A549 (cell line): Measurements from ENCODE around the gene CACNA2D4. TPM values are rescaled to one million over a fixed set of nuclear protein-coding genes. Genes with fewer than 3 reads are reported as not detected.

Source experiments
- ATAC-seq, 2 experiments: fragments of 200-7000 bp in 1 of 2; fragments of >200 bp in 1 of 2; cut with Nextera tagmentation in 1 of 2; cut with Tn5 transposase in 1 of 2; 3 replicates each; pipeline versions ENCODE4 v1.8.0 to v1.9.1; 2018 to 2020; ENCODE audit warnings: mild to moderate bottlenecking in 1 of 2, moderate library complexity in 1 of 2
- CTCF ChIA-PET: fragments of 300-600 bp; sonication (Branson Sonifier 250); formaldehyde crosslinking; extraction: SDS; loops from one replicate; lab custom pipeline; 2021; ENCODE audit warnings: antibody characterized with exemption, inconsistent platforms; lab: Yijun Ruan, JAX
- POLR2A ChIA-PET: fragments of 350-600 bp; formaldehyde crosslinking; extraction: SDS; loops from one replicate; lab custom pipeline; 2021; ENCODE audit warnings: antibody characterized with exemption, inconsistent platforms; lab: Yijun Ruan, JAX
- DNase-seq, 2 experiments: peaks; one replicate each; pipeline versions ENCODE4 v3.0.0 to v3.0.0-alpha.2; 2011 to 2016; ENCODE audit warnings: low read depth in 1 of 2, low spot score in 1 of 2
- FAIRE-seq: peaks from 2 replicates; lab custom pipeline; 2011; peaks lifted over from hg19 to GRCh38; lab: Jason Lieb, UNC
- H3K27ac ChIP-seq, 2 experiments: fragments of >200 bp; sonication (Bioruptor Twin); formaldehyde crosslinking; 3 replicates each; pipeline ENCODE4 v1.5.1; 2016 to 2017
- H3K4me1 ChIP-seq: fragments of >200 bp; sonication (Bioruptor Twin); formaldehyde crosslinking; 3 replicates; pipeline ENCODE4 v1.6.1; 2016
- H3K4me2 ChIP-seq: fragments of >200 bp; sonication (Bioruptor Twin); formaldehyde crosslinking; 3 replicates; pipeline ENCODE4 v1.6.1; 2016
- H3K4me3 ChIP-seq: fragments of >200 bp; sonication (Bioruptor Twin); formaldehyde crosslinking; 3 replicates; pipeline ENCODE4 v1.5.1; 2016
- H3K9me3 ChIP-seq: fragments of >200 bp; sonication (Bioruptor Twin); formaldehyde crosslinking; 3 replicates; pipeline ENCODE4 v1.6.1; 2016
- BHLHE40 ChIP-seq: IDR thresholded peaks from 2 replicates; pipeline ENCODE4 v1.6.1; 2012; ENCODE audit warnings: low read depth, low read length, inconsistent platforms
- CBX2 ChIP-seq: fragments of 200-600 bp; sonication (generic); IDR thresholded peaks from 2 replicates; pipeline ENCODE4 v1.6.1; 2016; ENCODE audit warnings: low read depth, mild to moderate bottlenecking, borderline replicate concordance
- CBX8 ChIP-seq: fragments of 200-600 bp; sonication (generic); IDR thresholded peaks from 2 replicates; pipeline ENCODE4 v1.6.1; 2016
- CHD4 ChIP-seq: fragments of 200-600 bp; sonication (generic); IDR thresholded peaks from 2 replicates; pipeline ENCODE4 v1.6.1; 2016; ENCODE audit warnings: antibody characterized with exemption, mild to moderate bottlenecking, borderline replicate concordance
- EHF ChIP-seq: fragments of 250-450 bp; sonication (Bioruptor Pico); IDR thresholded peaks from 2 replicates; pipeline ENCODE4 v1.5.0; 2020; ENCODE audit warnings: mild to moderate bottlenecking
- ESRRA ChIP-seq: fragments of 150-350 bp; IDR thresholded peaks from 2 replicates; pipeline ENCODE4 v1.6.1; 2014; ENCODE audit warnings: mild to moderate bottlenecking, low read length, borderline replicate concordance
- GATA3 ChIP-seq: IDR thresholded peaks from 2 replicates; pipeline ENCODE4 v1.6.1; 2012; ENCODE audit warnings: borderline replicate concordance
- HOXA7 ChIP-seq: fragments of 250-450 bp; sonication (Bioruptor Pico); IDR thresholded peaks from 2 replicates; pipeline ENCODE4 v1.5.0; 2020; ENCODE audit warnings: mild to moderate bottlenecking, moderate library complexity
- HOXB5 ChIP-seq: fragments of 250-450 bp; sonication (Bioruptor Pico); IDR thresholded peaks from 2 replicates; pipeline ENCODE4 v1.5.0; 2020; ENCODE audit warnings: mild to moderate bottlenecking, moderate library complexity
- JUNB ChIP-seq: fragments of >200 bp; sonication (Bioruptor Twin); formaldehyde crosslinking; IDR thresholded peaks from 2 replicates; pipeline ENCODE4 v1.6.1; 2016
- MAFK ChIP-seq: fragments of 450-650 bp; IDR thresholded peaks from 2 replicates; pipeline ENCODE4 v1.6.1; 2014; ENCODE audit not compliant: partially characterized antibody
- NFE2L2 ChIP-seq: fragments of 150-350 bp; conservative IDR thresholded peaks from 2 replicates; pipeline ENCODE4 v1.6.1; 2014; ENCODE audit warnings: low read length
- NR3C1 ChIP-seq: fragments of >200 bp; sonication (Bioruptor Twin); formaldehyde crosslinking; IDR thresholded peaks from 3 replicates; pipeline ENCODE4 v1.6.1; 2017
- PBX3 ChIP-seq: IDR thresholded peaks from 2 replicates; pipeline ENCODE4 v1.6.1; 2012
- PHF8 ChIP-seq: fragments of 200-600 bp; sonication (generic); IDR thresholded peaks from 2 replicates; pipeline ENCODE4 v1.6.1; 2016; ENCODE audit warnings: low read depth, mild to moderate bottlenecking, antibody characterized with exemption, moderate library complexity, borderline replicate concordance
- POLR2AphosphoS2 ChIP-seq: conservative IDR thresholded peaks from 2 replicates; pipeline ENCODE4 v1.6.1; 2012; ENCODE audit warnings: low read length, improper control_type of control experiment, inconsistent platforms
- TP53 ChIP-seq: fragments of 250-450 bp; sonication (Bioruptor Pico); IDR thresholded peaks from 2 replicates; pipeline ENCODE4 v1.5.0; 2021; ENCODE audit warnings: mild to moderate bottlenecking, moderate library complexity
- ZSCAN20 ChIP-seq: fragments of 250-450 bp; sonication (Bioruptor Pico); IDR thresholded peaks from 2 replicates; pipeline ENCODE4 v1.8.0; 2022; ENCODE audit warnings: mild to moderate bottlenecking, moderate library complexity
- WGBS: methylation state at CpG from one replicate; pipeline ENCODE4 v1.1.6; 2017; ENCODE audit errors: missing lambda C conversion rate; 5-methylcytosine and 5-hydroxymethylcytosine counted together
- polyA plus RNA-seq, 4 experiments: library from polyadenylated mRNA; depleted of rRNA in 3 of 4; stranded (reverse); fragments of >200 nt; fragmentation: RNase III in 1 of 4; extraction: RNeasy Plus Mini Kit Qiagen cat#74134 plus additional on column Dnase treatment in 1 of 4; gene quantifications; 2 replicates in 3 of 4; 3 replicates in 1 of 4; pipeline ENCODE4 v1.2.3, GENCODE V29; 2011 to 2017
- TF ChIP-seq, protein P1 (sequence below): IDR thresholded peaks from 2 replicates; pipeline ENCODE4 v1.6.1; 2012
- TF ChIP-seq, protein P2 (sequence below): fragments of 250-450 bp; sonication (Bioruptor Pico); IDR thresholded peaks from 2 replicates; pipeline ENCODE4 v1.5.0; 2021; ENCODE audit warnings: mild to moderate bottlenecking, moderate library complexity, borderline replicate concordance
- TF ChIP-seq, protein P3 (sequence below): fragments of 250-450 bp; sonication (Bioruptor Pico); IDR thresholded peaks from 2 replicates; pipeline ENCODE4 v1.5.0; 2020; ENCODE audit warnings: low read depth, mild to moderate bottlenecking, moderate library complexity

CACNA2D4 gene
- polyA plus RNA-seq, 2 of the 4 experiments (the other 2 are of a cell fraction), result not detected

DNA sequence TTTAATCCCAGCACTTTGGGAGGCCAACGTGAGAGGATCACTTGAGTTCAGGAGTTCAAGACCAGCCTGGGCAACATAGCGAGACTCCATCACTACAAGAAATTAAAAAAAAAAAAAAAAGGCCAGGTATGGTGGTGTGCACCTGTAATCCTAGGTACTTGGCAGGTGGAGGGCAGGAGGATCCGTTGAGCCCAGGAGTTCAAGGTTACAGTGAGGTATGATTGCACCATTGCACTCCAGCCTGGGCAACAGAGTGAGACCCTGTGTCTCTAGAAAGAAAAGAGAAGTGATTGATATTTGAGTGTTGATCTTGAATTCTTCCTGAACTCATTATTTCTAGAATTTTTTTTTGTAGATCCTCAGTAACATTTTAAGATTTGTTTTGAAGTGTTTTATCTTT, 168.2 kb downstream of the CACNA2D4 start:
- Histone ChIP-seq H3K9me3 (peaks cover 24% of the 10 kb centered on the region), H3K27ac (no peak overlapping the region), H3K4me3 (no peak overlapping the region), H3K4me1 (no peaks in the 10 kb centered on the region), H3K4me2 (no peak overlapping the region)
- DNase-seq (no peak), FAIRE-seq (no peak), ATAC-seq (no peak)
- ChIA-PET CTCF (interaction anchor here (1.3 kb wide), 1 partner anchor 22 kb away, joined by 4 read pairs; no protein-coding TSS in a partner anchor), POLR2A (no interaction called here)
- WGBS, result 93% methylated on average over 3 of the region's 3 CpGs
- TF ChIP-seq PBX3 (no peak), HOXB5 (CRISPR knock-in tag) (no peak), HOXA7 (CRISPR knock-in tag) (no peak), NFE2L2 (no peak), NR3C1 (no peak), EHF (CRISPR knock-in tag) (no peak), ZSCAN20 (no peak), CBX2 (no peak), CHD4 (no peak), PHF8 (no peak), GATA3 (no peak), CBX8 (no peak), TP53 (CRISPR knock-in tag) (no peak), JUNB (no peak), POLR2AphosphoS2 (no peak), MAFK (no peak)
- TF ChIP-seq, protein P1, sequence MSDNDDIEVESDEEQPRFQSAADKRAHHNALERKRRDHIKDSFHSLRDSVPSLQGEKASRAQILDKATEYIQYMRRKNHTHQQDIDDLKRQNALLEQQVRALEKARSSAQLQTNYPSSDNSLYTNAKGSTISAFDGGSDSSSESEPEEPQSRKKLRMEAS, result no peak
- TF ChIP-seq, protein P2, sequence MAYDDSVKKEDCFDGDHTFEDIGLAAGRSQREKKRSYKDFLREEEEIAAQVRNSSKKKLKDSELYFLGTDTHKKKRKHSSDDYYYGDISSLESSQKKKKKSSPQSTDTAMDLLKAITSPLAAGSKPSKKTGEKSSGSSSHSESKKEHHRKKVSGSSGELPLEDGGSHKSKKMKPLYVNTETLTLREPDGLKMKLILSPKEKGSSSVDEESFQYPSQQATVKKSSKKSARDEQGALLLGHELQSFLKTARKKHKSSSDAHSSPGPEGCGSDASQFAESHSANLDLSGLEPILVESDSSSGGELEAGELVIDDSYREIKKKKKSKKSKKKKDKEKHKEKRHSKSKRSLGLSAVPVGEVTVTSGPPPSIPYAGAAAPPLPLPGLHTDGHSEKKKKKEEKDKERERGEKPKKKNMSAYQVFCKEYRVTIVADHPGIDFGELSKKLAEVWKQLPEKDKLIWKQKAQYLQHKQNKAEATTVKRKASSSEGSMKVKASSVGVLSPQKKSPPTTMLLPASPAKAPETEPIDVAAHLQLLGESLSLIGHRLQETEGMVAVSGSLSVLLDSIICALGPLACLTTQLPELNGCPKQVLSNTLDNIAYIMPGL (CRISPR knock-in tag), result no peak
- TF ChIP-seq, protein P3, sequence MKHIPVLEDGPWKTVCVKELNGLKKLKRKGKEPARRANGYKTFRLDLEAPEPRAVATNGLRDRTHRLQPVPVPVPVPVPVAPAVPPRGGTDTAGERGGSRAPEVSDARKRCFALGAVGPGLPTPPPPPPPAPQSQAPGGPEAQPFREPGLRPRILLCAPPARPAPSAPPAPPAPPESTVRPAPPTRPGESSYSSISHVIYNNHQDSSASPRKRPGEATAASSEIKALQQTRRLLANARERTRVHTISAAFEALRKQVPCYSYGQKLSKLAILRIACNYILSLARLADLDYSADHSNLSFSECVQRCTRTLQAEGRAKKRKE (CRISPR knock-in tag), result no peak

DNA sequence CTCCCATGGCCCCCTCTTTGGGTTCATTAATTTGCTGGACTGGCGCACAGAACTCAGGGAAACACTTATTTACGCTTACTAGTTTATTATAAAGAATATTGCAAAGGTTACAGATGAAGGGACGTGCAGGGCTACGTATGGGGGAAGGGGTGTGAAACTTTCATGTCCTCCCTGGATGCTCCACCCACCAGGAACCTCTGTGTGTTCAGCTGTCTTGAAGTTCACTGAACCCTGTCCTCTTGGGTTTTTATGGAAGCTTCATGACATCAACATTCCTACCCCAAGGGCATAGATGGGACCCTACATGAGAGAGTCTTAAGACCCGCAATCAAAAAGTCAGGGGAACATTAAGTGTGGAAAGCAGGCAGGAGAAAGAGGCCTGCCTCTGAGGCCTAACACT, 169.4 kb downstream of the CACNA2D4 start:
- no peak for FAIRE-seq
- 97% methylated on average over 5 of the region's 5 CpGs for WGBS
- H3K4me3 ChIP-seq, result no peak overlapping the region
- no peak for ATAC-seq
- no peak overlapping the region for H3K4me2 ChIP-seq
- peaks cover 24% of the 10 kb centered on the region for H3K9me3 ChIP-seq
- TF ChIP-seq, protein P2 (CRISPR knock-in tag), result no peak
- no peak for TF ChIP-seq CBX2
- TF ChIP-seq ESRRA, result no peak
- no peak for TF ChIP-seq BHLHE40
- no peaks in the 10 kb centered on the region for H3K4me1 ChIP-seq
- DNase-seq, result no peak
- ChIA-PET POLR2A (no interaction called here), CTCF (interaction anchor here (1.3 to 1.7 kb wide), 2 partner anchors 21 to 115 kb away, joined by 4 read pairs; no protein-coding TSS in a partner anchor)
- no peak overlapping the region for H3K27ac ChIP-seq
